8988T (cell line): Measurements from ENCODE around the gene TUBA1B.

Experiments
- DNase-seq: peaks from one replicate; pipeline ENCODE4 v3.0.0; 2011

Gene TUBA1B

DNA sequence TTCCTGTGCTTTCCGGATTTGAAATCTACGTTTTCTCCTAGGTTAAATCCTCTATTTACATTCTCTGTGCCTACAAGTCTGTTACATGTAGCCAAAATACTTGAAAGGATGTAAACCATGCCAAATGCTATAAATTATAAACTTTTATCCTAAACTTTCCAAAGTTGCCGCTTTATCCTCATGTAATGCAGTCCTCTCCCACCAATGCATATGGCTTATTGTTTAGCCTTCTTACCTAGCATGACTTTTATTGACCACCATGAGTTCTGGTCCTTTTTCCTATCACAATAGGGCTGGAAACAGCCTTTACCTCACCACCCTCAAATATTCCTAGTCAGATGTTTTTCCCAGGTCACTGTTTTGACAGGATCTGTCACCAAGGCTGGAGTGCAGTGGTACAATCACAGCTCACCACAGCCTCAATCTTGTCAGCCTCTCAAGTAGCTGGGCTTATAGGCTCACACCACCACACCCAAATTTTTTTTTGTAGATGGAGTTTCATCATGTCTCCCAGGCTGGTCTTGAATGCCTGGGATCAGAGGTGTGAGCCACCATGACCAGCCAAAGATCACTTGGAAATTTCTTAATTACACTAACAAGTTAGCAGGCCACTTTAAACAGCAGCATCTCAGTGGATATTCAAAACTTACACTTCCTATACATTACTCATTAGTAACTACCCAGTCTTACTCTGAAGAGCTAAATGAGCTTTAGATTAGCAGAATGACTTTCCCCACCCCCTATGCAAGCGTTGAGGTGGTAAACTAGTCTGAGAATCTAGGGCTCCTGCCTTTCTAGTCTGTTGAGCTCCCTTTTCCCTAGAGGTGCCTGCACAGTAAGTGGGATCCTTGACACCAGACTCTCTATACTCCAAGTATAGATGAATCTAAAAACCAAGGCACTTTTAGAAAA, 4.1 kb downstream of the TUBA1B start:
- no peak for DNase-seq

DNA sequence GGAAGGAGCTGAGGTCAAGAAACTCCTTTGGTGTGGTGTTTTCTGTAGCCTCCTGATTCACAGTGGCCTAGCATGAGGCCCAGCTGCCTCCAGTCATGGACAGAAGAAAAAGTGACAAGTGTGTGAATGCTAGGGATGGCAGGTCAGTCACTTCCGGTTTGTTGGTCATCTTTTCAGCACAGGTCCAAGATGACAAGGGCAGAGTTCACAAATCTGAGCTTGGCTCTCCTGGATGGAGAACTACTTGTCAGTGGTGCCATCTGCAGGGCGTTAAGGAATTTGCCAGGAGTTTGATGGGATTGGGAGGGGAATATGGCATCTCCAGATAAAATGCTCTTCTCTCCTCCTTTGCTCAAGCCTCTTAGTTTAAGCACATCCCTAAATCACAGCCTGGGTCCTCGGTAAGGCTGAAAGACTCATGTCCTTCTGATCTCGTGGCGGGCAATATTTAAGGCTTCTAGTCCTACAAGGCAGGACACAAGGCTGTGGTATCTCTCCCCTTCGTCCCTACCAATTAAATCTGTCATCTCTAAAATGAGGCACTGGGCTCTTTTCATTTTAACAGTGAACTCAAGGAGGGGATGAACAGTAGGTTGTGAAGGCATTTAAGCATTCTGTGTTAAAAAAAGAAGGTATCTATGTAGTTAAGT, 10.0 kb downstream of the TUBA1B start:
- no peak for DNase-seq

DNA sequence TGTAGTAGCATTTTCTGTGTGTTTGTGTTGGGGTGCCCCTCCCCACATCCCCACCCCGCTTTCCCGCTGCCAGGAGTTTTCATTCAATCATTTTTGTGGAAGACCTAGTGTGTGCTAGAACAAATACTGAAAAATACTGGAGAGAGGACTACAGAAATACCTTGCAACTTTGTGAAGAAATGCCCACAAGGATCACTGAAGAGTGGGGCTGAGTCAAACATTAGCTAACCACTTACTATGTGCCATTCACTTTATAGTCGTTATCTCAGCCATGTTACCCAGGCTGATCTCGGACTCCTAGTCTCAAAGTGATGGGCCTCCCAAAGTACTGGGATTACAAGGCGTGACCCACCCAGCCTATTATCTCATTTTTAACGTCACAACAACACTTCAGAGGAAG, 20.0 kb downstream of the TUBA1B start:
- no peak for DNase-seq

DNA sequence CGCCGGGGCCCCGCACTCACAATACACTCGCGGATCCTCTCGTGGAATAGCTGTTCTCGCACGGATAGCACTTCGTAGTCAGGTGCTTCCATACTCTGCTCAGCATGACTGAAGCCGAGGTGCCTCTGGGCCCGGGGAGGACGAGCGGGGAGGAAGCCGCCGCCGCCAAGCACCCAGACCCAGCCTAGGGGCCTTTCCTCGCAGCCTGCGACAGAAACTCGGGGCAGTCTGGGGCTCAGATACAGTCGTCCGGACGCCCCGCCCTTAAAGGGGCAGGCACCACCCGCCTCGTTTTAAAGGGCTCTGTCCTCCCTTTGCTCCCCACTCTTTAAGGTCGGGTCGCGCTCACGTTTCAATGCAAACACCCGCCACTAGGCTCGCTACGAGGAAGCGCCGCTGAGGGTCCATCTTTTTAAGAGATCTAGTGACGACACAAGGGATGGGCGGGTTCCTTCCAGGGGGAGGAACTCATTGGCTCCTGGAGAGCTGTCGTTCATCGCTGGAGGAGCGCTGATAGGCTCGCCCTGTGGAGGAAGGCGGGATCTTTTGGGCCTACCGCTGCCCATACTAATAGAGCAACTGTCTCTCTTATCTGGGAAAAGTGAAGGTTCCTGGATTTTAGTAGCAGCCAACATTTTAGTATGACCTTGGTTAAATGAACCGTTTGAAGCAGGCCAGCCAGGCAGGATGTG, 20.6 kb downstream of the TUBA1B start, which contains the start of gene LMBR1L:
TSS of gene LMBR1L (minus strand) at position 384 of the 692 bp plus-strand sequence. CDS start at position 92, 292 bp downstream.
- DNase-seq: peak; percentile 88

DNA sequence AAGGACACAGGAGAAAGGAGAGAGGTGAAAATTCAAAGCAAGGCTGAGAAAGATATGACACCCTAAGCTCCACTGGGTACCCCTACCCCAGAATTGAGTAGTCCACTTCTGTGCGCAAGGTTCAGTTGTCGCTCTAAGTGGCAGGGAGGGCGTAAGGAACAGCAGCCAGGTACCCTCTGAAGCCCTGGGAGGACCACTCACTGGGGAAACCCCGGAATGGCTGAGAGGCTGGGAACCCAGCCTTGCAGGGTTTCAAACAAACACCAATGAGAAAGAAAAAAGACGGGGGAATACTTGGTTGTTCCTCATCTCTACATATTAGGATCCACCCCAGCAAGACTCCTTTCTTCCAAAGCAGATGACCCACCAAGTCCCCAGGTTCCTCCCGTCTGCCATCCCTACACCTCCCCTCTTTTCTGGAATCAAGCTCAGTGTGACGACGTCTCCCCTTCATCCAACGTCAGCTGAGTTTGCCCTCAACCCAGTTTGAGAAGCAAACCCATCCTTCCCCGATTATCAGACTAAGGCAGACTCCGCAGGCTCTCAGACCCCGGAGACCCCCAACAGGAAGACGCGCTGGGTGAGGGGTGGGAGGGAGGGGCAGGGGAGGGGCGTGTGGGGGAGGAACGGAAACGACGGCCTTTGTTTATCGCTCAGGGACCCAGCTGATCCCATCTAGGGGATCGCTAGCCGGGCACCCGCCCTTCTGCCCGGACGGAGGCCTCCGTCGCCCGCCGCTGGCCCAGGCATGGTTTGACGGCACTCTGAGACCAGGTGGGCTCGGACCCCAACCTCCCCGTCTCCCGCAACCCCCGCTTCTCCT, 21.3 kb downstream of the TUBA1B start:
- no peak for DNase-seq

DNA sequence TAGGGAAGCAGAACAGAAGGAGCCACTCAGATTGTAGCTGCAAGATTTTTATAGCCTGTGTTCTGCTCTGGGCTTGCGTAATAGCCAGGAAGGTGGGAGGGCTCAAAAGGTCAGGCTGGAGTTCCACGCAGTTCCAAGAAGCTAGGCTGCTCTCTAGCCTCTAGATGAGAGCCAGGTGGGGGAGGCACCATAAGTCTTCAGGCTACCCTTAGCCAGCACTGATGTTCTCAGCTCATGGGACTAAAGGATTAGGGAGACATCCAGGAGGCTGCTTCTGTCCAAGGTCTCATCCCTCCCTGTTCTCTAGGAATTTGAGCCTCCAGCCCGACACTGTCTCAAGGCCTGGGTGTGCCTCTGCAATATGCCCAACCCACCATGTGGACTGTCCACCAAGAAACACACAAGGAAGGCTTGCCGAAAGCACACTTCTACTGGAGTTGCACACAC, 22.2 kb downstream of the TUBA1B start:
- no peak for DNase-seq

DNA sequence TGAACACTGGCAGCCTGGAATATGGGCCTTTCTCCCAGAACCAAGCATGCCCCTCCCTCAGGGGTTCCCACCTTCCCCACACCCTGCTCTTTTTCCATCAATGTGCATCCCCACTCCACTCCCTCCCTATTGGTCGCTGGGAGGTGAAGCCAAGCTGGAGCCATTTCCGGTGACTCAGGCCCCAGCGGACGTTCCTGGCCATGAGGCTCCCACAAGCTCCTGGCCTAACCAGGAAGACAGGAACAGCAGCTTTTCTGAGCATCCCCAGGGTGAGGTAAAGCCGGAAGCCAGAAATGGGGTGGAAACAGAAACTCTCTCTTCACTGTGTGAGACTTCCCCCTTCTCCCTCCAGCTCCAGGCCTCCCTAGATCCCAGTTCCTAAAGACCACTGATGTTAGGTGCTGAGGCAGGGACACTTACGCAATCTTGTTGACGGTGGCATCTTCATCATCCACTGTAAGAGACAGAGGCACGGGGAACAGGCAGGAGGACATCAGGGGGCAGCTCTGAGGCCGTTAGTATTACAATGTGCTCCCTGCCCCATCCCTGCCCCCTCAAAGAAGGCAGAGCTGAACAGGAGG, 25.6 kb downstream of the TUBA1B start:
- DNase-seq: no peak

DNA sequence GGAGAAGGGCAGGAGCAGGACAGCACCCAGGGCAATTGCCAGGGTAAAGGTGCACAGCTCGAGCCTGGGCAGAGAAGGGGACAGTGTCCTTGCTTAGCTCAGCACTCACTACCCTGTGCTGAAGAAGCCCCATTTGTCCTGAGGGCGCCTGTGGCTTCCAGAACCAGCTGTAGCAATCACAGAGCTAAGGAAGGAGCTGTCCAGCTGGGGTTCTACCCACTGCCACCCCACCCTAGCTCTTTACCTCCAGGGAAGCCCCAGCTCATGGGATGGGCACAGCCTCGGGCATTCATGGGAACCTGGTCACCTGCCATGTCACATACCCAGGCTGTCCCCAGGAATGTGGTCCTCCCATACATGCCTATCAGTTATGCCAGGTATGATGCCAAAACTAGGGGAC, 26.4 kb downstream of the TUBA1B start:
- DNase-seq: no peak

DNA sequence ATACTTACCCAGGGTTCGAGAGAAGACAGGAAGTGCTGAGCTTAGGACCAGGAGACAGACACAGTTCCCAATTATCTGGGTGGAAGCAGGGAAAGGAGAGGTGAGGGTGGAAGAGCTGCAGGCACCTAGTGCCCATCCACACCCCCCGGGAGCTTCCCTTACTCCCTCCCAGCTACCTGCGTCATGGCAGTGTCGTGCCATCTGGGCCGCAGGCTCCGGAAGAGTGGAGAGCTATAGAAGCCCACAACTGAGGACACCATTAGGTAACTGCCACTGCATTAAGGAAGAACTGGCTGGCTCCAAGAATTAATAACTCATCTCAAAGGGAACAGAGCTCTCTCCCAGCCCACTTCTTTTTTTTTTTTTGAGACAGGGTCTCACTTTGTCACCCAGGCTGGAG, 30.8 kb downstream of the TUBA1B start:
- DNase-seq: no peak

DNA sequence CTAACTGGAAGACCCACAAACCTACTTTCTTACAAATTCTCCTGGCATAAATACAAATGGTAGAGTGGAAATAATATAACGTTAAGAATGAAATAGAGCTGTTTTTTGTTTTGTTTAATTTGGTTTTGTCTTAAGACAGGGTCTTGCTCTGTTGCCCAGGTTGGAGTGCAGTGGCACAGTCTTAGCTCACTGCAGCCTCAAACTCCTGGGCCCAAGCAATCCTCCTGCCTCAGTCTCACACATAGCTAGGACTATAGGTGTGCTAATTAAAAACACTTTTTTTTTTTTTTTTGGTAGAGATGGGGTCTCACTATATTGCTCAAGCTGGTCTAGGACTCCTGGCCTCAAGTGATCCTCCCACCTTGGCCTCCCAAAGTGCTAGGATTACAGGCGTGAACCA, 32.5 kb downstream of the TUBA1B start:
- DNase-seq: no peak

DNA sequence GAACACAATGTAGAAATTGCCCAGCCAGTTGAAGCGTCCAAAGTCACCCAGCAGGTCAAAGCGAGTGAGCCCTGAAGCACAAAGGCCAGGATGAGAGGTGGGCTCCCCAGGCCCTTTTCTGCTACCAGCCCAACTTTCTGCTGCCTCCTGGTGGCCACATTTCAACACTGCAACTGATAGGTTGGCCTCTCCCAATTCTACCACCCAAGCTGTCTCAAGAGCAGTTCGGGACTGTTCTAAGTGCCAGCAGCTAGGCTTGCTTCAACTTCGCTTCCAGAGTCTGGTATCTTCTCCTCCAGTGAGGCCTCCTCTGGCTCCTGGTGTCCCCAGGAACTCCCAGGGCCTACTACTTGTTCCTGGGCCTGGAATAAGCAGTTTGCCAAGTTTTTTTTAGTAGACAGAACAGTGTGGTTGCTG, 33.2 kb downstream of the TUBA1B start:
- DNase-seq: peak; percentile 73

DNA sequence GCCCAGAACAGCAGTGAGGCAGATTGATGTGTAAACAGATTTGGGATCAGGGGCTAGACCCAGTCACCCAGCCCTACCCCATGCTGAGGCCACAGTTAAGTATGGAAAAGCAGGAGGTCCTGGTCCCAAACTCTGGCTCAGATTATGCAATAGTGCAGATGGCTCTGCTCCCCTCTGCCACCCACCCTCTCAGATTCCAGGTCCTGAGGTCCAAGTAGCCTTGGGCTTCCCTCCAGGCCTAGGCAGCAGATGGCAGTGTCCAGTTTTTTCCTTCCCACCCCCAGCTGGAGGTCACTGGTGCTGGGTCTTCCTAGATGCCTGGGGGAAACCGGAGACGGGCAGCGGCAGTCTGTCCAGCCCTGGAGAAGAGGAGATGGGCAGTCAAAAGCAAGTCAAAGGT, 33.8 kb downstream of the TUBA1B start:
- no peak for DNase-seq

DNA sequence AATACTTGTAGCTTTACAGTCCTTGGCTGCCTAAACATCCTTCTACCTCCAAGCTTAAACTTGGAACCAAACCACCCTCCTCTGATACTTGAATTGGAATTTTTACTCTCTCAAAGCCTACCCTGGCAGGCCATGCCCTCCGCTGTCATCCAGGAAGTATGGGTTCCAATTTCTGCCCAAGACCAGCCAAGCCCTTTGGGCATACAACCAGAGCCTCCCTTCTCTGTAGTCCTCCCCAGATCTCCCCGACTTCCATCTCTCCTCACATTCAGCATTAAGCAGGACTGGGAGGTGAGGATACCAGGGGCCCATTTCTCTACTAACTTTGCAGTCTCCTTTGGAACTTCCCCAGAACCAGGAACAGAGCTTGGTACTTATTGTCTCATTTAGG, 36.2 kb downstream of the TUBA1B start:
- no peak for DNase-seq

DNA sequence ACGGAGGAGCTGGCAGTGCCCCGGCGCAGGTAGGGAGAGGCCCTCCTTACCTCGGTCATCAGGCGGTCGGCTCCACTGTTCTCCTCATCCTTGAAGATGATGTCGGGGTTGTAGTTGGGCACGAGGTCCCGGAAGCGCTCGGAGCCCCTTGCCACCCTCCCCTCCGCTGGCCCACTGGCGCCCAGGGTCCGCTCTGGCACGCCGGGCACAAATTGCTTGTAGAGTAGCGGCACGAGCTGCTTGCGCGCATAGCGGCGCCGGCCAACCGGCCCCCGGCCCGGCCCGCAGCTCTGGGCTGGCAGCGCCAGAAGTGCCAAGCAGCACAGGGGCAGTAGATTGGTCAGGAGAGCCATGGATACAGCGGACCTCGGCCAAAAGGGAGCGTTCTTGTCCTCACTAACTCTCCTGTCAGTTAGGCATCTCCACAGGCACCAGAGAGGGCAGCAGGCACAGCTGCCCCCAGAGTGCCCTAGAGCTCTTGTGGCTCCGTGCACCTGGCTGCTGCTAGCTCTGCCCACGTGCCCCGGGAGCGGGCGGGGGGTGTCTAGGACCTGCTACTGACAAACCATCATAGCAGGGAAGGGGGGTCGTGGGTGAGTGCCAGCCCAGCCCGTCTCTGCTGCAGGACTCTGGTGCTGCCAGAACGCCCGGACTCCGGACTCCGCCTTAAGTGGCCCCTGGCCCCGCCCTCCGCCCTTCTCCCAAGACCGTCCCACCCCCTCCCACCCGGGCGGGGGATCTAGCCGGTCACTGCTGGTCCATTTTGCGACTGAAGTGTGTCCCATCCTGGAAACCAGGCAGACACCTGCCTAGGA, 36.8 kb downstream of the TUBA1B start, which contains the start of gene DHH:
TSS of gene DHH (minus strand) at position 642 of the 815 bp plus-strand sequence. CDS start at position 353, 289 bp downstream.
- peak; percentile 41 for DNase-seq

DNA sequence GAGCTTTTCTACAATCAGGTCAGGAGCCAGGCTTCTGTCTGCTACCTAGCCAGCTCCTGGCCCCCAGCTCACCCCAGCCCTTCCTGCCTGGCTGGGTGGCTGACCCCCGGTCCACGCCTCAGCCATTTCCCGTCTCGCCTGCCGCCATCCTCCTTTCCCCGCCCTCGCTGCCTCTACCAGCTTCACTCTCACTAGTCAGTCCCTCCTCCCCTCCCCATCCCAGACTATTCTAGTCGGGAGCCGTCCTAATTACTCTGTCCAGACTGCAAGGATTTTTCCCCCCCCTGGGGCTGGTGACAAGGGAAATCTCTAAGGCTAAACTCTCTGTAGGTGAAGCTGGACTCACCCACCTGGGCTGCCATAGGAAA, 37.4 kb downstream of the TUBA1B start:
- peak; percentile 30 for DNase-seq

DNA sequence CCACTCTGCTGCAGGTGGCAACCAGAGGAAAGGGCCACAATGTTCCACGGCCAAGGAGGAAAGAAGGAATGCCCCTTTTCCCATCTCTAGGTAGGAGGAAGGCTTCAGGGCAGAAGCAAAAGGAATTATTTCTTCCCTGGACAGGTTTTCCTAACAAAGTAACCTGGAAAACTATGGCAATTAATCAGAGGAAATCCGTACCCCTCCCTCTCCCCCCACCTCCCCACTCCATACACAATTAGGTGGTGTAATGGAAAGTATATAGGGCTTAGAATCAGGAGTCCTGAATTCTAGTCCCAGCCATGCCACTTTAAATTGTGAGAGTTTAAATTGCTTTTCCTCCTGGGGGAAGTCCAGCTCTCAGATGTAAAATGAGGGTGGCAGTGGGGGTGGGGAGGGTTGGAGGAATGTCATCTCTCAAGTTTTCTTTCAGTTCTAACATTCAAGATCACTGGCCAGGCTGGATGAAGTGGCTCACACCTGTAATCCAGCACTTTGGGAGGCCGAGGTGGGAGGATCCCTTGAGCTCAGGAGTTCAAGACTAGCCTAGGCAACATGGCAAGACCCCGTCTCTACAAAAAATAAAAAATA, 38.3 kb downstream of the TUBA1B start:
- DNase-seq: peak; percentile 29

DNA sequence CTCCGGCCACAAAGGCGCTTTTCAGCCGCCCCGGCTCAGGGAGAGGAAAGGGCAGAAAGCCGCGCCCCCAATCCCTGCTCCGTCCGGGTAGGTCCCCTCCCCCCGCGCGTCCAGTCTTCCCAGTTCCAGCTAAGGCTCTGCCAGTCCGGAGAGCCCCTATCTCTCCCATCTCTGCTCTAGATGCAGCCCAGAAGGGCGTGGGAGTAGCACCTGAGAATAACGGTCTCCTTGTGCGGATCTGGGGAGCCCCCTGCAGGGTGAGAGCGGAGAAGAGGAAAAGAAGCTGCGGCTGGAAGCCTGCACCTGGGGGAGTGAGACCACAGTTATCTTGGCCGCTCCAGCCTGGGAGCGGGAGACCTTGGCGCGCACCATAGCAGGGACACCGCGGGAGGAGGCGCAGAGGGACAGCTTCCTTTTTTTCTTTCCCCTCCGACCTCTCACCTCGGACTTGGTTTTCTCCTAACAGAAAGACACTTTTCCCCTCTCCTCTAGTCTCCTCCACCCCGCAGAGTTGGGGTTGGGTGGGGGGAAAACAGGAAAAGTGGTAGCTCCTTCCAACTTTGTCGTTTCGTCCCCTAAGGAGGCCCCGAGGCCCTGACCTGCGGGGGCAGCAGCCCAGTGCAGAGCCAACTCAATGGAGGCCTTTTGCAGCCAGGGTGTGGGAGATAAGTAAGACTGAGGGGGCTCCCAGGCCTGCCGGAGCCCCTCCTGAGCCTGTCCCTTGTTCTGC, 38.9 kb downstream of the TUBA1B start:
- DNase-seq: peak; percentile 98

DNA sequence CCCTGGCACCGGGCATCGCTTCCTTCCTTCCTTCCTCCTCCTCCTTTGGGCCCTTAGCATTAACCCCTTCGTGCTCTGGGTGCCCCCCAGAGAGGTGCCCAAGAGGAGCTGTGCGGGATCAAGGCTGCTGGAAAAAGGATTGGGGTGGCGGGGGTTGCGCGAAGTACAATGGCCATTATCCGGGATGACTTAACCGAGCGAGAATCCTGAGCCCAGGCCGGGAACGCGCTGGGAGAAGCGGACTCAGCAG, 39.4 kb downstream of the TUBA1B start:
- no peak for DNase-seq

DNA sequence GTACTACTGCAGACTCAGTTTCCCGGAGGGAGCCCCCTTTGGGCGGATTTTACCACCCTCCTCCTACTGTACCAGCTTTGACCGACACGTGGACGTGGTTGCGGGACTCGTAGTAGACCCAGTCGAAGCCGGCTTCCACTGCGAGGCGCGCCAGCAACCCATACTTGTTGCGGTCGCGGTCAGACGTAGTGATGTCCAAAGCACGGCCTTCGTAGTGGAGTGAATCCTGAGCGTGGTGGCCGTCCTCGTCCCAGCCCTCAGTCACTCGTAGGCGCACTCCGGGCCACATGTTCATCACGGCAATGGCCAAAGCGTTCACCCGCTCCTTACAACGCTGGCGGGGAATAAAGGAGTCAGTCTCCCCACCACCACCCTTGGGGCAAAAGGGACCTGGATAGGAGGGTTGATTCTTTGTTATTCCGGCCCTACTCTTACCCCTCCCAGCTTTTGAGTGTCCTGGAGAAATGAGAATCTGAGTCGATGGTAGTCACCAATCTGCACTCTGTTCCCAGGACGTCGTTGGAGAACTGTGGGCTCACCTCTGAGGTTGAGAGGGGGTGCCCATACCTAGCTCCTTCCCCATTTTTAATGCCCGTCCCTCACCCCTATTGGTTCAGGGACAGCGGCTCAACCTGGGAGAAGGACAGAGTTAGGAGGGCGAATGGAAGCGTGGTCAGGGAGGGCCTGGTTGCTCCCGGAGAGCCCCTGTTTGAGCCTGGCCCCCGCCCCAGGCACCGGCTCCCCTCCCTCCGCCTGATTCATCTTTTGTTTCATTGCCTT, 39.9 kb downstream of the TUBA1B start:
- DNase-seq: peak; percentile 28
